ENCODE data around the gene SAP25.

SAP25 gene

DNA sequence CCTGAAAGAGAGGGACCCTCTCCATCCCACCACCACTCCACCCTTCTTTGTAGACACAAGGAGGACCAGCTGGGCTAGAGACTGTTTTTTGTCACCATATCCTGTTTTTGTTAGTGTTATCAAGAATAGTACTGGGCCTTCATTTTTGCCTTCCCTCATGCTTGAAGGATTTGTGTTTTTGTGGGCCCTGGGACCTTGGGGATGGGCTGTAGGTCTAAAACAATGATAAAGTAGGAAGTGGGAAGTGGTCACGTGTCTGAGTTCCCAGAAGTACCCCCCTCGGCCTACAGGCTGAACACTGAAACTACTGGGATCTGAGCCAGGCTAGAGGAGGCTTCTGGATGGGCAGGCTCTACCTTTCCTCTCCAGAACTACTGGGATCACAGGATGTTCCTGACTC, 25.8 kb downstream of the SAP25 start:
- H3K4me3 ChIP-seq (ENCODE audit: control insufficient read depth, low read depth, low read length) = no peak overlapping the region
- TF ChIP-seq, protein P1, sequence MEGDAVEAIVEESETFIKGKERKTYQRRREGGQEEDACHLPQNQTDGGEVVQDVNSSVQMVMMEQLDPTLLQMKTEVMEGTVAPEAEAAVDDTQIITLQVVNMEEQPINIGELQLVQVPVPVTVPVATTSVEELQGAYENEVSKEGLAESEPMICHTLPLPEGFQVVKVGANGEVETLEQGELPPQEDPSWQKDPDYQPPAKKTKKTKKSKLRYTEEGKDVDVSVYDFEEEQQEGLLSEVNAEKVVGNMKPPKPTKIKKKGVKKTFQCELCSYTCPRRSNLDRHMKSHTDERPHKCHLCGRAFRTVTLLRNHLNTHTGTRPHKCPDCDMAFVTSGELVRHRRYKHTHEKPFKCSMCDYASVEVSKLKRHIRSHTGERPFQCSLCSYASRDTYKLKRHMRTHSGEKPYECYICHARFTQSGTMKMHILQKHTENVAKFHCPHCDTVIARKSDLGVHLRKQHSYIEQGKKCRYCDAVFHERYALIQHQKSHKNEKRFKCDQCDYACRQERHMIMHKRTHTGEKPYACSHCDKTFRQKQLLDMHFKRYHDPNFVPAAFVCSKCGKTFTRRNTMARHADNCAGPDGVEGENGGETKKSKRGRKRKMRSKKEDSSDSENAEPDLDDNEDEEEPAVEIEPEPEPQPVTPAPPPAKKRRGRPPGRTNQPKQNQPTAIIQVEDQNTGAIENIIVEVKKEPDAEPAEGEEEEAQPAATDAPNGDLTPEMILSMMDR (conservative IDR thresholded peaks at IDR 0.05; ENCODE audit: control insufficient read depth, insufficient read depth, low read depth, low read length) = no peak
- peak; percentile 57 for DNase-seq (ENCODE audit: low read depth)

DNA sequence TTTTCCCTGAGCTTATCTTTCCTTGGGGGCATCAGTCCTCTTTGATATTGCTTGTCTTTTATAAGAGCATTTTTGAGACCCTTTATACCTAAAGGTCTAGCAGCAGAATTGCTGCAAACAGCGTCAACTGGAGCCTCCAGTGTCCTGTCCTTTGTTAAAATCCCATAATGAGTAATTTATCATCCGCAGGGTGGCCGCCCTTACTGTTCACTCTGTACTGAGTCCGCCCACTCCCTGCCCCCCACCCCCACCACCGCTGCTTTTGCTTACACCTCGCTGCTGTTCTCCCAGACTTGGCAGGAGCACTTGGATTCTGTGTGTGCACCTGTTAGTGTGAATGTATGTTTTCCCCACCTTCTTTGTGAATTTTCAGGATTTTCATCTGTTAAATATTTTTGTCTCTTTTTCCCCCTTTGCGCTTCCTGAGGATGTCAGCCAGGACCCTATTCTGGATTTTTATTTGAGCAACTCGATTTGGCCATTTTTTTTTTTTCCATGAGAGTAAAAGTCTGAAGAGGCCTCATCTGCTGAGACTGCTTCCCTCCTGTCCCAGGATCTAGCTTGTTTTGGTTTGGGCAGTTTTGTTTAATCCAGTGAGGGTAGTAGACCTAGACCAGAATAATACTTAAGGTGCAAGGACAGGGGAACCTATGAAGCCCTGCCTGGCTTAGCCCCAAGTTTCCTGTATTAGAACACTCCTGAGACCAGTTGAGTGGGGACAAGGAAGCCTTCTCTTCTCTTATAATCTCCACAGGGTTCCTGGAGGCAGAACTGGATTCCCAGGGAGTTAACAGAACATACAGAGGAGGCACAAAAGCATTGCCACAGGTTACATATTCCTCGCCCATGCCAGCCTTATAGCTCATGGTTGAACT, 26.5 kb downstream of the SAP25 start:
- TF ChIP-seq, protein P1 (conservative IDR thresholded peaks at IDR 0.05; ENCODE audit: control insufficient read depth, insufficient read depth, low read depth, low read length) = no peak
- no peak overlapping the region for H3K4me3 ChIP-seq (ENCODE audit: control insufficient read depth, low read depth, low read length)
- no peak for DNase-seq (ENCODE audit: low read depth)

DNA sequence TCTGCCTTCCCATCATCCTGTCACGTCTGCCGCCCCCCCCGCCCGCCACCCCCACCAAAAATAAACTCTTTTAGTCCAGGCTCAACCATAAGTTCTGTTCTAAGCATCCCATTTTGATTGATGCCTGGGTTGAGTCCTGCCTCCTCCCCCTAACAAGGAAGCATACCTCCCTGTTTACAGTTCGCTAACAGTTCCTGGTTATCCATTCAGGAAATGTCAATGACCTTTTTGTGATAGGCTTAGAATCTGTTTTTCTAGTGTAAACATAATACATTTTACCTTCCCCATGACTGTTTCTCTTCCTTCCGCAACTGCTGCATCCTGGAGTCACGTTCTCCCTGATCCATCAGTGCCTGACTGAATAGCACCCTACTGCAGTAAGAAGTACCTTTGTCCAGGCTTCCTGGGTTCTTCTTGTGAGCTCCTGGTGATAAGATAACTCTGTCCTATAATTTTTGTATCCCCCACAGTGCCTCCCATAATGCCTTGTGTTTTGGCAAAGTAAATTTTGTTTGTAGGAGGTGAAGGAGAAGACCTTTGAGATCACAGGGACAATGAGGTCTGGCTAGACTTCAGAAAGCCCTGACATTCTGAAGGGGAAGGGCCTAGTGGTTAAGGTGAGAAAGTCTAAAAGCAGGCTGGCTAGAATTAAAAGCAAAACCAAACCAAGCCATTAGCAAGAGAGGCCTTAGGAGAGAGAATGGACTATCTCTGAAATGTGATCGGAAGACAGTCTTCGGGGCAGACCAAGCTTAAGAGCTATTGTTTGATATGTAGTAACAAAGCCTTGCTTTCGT, 27.4 kb downstream of the SAP25 start:
- TF ChIP-seq, protein P1 (conservative IDR thresholded peaks at IDR 0.05; ENCODE audit: control insufficient read depth, insufficient read depth, low read depth, low read length) = no peak
- no peak overlapping the region for H3K4me3 ChIP-seq (ENCODE audit: control insufficient read depth, low read depth, low read length)

DNA sequence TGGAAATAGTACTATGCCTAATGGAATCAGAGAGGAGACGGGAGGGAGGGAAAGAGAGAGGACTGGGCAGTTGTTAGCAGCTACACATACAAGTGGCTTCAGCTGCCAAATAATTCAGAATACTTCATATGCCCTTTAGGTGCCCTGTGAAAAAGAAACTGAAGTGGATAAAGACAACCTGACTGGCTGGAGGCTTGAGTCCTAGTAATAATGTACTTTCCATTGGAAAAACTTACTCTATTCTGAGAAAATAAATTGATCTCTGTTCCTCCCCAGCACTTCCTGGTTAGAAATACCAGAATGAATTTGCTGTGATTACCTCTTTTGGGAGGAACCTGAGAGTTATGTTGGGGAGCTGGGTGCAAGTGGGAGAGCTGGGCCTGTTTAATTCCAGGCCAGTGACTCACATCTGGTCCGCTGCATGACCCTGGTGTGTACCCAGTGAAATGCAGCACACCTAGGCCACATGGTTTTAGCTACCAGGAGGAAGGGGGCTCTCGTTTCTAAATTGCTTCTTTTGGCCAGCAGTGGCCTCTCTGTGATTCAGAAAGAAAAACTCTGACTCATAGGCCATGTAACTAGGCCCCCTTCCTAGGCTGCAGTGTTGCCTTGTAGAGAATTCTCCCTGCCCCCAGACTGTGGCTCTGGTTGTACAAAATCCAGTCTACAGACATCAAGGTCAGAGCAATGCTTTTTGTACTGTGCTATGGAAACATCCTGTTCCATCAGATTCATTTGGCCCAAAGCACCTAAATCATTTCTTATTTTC, 28.2 kb downstream of the SAP25 start:
- H3K4me3 ChIP-seq (ENCODE audit: control insufficient read depth, low read depth, low read length) = no peak overlapping the region
- TF ChIP-seq, protein P1 (conservative IDR thresholded peaks at IDR 0.05; ENCODE audit: control insufficient read depth, insufficient read depth, low read depth, low read length) = no peak
- peak; percentile 91 for DNase-seq (ENCODE audit: low read depth)

More for the DNA sequence above, 27.4 kb downstream of the SAP25 start:
- no peak for DNase-seq (ENCODE audit: low read depth)

DNA sequence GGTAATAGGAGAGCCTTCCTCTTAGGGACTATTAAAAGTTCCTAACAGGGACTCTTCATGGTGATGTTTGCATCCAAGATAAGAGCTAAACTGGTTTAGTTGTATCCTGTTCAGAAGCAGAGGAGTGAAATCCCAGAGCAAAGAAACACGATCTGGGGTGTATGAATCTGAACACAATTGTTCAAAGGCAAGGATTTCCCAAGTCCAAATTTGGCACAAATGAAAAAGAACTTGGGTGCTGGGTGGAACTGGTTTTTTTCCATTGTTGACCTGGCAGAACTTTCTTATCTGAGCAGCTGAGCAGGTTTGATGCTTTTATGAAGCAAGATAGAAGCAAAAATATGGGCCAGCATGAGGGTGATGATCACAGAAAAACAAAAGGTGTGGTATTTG, 28.7 kb downstream of the SAP25 start:
- no peak overlapping the region for H3K4me3 ChIP-seq (ENCODE audit: control insufficient read depth, low read depth, low read length)
- TF ChIP-seq, protein P1 (conservative IDR thresholded peaks at IDR 0.05; ENCODE audit: control insufficient read depth, insufficient read depth, low read depth, low read length) = no peak
- DNase-seq (ENCODE audit: low read depth) = no peak

DNA sequence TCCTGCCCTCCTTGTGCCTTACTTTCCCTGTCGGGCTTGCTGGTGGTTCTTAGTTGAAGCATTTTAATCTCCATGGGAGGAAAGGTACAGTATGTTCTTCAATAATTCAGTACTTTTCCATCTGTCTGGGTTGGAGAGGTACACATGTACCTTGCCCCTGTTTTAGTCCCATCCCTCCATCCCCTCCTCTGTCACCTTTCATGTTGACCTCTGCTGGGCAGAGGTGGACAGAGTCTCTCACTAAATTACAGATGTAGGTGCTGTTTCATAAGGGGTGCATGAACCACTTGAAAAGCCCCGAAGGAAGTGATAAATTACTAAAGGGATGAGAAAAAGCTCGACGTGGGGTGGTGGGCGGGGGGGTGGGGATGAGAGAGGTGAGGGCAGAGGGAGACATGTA, 29.3 kb downstream of the SAP25 start:
- TF ChIP-seq, protein P1 (conservative IDR thresholded peaks at IDR 0.05; ENCODE audit: control insufficient read depth, insufficient read depth, low read depth, low read length) = no peak
- no peak overlapping the region for H3K4me3 ChIP-seq (ENCODE audit: control insufficient read depth, low read depth, low read length)
- no peak for DNase-seq (ENCODE audit: low read depth)
